ENCODE data around the gene LRBA.

Gene LRBA

GRCh38 chr4:150231107-150231770 lies 783.8 kb downstream of the LRBA start:
- no peak for DNase-seq

DNA sequence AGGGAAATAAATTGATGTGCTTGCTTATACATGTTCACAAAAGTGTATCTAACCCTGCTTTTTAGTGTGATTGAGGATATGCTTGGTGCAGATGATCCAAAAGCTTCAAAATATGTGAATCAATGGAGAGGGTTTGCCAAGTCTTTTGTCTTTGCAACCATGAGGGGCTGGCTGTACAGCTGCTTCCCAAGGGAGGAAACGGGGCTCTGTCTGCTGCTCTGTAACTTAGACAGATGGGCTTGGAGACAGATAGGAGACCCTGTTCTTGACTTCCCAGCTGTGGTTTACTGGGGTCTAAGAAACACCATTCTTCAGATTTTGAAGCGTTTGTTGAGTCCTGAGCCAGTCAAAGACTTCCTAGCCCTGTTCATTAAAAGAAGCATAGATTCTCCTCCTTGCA lies 784.5 kb downstream of the LRBA start:
- no peak for DNase-seq

- no peak for DNase-seq
Observed at GRCh38 chr4:150229520-150229919, 785.6 kb downstream of the LRBA start.

DNA sequence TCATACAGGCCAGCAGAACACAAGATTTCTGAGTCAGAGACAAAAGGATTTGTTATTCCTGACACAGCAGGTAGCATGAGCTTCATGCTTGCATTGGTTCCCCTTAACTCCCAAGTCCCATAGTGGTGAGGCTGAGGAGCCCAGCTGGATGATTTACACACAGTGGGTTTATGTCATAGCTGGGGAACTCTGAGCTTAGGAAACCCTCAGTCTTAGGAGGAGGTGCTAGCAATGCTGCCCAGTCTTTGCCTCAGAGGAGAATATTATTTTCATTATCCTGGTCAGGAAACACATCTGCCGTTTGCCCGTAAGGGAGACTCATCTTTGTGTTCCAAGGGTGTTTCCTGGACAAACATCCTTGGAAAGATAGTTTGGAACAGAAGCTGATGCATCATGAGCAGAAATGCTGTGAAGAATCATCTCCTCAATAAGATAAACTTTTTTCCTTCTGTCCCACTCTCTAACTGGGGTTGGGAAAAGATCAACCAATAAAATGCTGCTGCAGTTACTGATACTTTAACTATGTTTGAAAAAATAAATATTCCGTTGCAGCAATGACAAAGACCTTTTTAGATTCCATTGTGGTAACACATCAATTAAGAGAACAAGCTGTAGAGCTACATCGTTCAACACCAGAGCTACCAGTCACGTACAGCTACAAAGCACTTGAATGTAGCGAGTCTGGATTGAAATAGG lies 790.0 kb downstream of the LRBA start:
- no peak for DNase-seq

DNA sequence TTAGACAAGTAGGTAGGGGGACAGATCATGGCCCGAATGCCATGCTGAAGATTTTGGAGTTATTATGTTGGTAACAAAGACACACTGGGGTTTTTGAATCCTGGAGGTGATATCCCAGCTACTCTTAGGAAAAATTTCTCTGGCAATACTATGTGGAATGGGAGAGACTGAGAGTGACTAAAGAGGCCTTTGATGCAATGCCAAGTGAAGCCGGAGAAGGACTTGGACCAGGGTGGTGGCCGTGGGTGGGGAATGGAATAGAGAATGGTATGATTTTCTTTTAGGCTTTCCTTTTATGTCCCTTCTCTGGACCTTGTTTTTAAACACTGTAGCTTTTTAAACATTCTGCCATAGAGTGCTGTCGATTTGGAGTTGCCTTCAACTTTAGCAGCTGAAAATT lies 795.2 kb downstream of the LRBA start:
- DNase-seq: no peak

GRCh38 chr4:150218447-150218846 lies 796.6 kb downstream of the LRBA start:
- no peak for DNase-seq

DNA sequence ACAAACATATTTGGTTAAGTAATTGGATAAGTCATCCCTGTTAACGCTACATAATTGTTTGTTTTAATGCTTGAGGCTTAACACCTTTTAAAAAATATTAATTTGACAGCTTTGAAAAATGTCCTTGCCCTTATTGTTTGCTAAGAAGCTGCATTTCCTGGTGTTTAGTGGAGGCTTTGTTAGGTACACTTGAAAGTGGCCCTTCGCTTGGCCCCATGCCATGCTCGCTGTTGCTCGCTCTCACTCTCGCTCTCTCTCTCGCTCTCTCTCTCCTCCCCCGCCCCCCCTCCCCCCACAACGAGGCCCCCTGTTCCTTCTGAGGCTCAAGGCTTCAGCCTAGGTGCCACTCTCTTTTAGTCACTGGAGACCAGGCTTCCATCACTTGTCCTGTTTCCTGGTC lies 797.3 kb downstream of the LRBA start:
- peak; percentile 18 for DNase-seq

- peak; percentile 69 for DNase-seq
Observed at GRCh38 chr4:150217192-150217591, 797.9 kb downstream of the LRBA start.

DNA sequence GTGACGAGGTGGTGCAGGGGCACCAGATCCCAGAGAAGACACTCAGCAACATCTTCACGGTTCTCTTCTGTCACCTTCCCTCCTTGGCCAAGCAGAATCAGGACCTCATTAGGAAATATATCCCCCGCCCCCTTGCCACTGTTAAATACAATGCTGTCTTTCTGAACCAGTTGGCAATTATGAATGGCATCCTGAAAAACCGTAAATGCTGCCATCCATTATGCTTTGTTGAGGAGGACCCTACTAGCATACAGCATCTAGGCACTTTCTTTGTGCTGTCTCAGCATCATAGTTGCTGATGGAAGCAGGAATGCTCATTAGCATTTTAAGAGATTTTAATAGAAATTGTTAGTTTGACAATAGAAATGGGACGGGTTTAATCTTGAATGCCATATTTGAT lies 798.4 kb downstream of the LRBA start:
- DNase-seq: peak; percentile 80

GRCh38 chr4:150215601-150216000 lies 799.5 kb downstream of the LRBA start:
- DNase-seq: no peak

Measured in midbrain (tissue), 1 donor.